Measurements from ENCODE around the gene SLC22A13.

Gene SLC22A13

DNA sequence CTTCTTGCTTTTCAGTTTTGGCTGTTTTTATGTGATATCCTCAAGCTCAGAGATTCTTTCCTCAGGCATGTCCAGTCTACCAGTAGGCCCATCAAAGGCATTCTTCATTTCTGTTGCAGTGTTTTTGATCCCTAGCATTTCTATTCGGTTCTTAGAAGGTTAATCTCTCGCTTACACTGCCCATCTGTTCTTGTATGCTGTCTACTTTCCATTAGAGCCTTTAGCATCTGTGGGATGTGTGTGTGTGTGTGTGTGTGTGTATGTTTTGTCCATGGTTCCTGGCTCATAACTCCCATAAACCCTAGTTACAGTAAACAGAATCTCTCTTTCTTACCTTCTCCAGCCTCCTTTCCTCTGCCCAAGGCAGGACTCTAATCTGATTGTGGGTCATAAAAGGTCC, 5.1 kb upstream of the SLC22A13 start:
- Histone ChIP-seq H3K4me3 (no peak overlapping the region), H3K27ac (no peak overlapping the region)
- TF ChIP-seq, protein P1, sequence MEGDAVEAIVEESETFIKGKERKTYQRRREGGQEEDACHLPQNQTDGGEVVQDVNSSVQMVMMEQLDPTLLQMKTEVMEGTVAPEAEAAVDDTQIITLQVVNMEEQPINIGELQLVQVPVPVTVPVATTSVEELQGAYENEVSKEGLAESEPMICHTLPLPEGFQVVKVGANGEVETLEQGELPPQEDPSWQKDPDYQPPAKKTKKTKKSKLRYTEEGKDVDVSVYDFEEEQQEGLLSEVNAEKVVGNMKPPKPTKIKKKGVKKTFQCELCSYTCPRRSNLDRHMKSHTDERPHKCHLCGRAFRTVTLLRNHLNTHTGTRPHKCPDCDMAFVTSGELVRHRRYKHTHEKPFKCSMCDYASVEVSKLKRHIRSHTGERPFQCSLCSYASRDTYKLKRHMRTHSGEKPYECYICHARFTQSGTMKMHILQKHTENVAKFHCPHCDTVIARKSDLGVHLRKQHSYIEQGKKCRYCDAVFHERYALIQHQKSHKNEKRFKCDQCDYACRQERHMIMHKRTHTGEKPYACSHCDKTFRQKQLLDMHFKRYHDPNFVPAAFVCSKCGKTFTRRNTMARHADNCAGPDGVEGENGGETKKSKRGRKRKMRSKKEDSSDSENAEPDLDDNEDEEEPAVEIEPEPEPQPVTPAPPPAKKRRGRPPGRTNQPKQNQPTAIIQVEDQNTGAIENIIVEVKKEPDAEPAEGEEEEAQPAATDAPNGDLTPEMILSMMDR (IDR thresholded peaks at IDR 0.05) = no peak
- no peak for DNase-seq (ENCODE audit: low spot score)

DNA sequence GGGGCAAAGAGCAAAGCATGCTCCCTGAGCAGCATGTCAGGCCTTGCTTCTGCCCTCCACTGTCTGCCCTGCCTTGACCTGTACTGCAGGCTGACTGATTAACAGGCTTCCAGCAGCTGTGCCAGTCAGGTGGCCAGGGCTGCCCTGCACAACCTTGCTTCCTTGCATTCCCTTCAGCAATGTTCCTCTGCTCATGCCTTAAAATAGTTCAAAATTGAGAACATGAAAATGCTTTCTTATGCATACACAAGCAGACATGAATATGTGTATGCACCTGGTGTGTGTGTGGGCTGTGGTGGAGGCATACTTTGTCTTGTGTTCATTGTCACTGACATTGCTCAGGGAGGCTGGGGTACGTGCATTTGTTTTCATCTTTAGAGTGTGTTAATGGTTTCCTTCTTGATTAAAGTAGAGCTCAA, 1.2 kb upstream of the SLC22A13 start:
- Histone ChIP-seq H3K27ac (no peak overlapping the region), H3K4me3 (no peak overlapping the region)
- DNase-seq (ENCODE audit: low spot score) = no peak
- TF ChIP-seq, protein P1 (IDR thresholded peaks at IDR 0.05) = no peak

- no peak overlapping the region for H3K27ac ChIP-seq
- H3K4me3 ChIP-seq = no peak overlapping the region
- DNase-seq (ENCODE audit: low spot score) = no peak
- TF ChIP-seq, protein P1 (IDR thresholded peaks at IDR 0.05) = no peak
Measured at GRCh38 chr3:38264779-38265178, 833 bp upstream of the SLC22A13 start.

DNA sequence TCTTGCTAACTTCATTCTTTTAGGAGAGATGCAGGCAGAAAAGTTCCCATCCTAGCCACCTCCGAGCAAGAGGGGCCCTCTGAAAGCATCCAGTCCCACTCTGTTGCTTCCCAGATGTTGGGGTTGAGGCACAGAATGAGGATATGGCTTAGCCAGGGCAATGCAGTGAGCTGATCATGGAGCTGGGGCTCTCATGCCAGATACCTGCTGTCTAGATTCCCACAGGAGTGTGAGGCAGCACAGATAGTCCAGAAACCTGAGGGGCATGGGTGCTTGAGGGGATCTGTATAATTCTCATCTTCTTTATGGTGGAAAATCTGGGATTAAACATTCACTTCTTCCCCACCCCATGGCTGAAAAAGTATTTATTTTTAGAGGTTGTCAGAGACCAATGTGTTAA, 1.2 kb downstream of the SLC22A13 start:
- Histone ChIP-seq H3K27ac (no peak overlapping the region), H3K4me3 (no peak overlapping the region)
- DNase-seq (ENCODE audit: low spot score) = no peak
- TF ChIP-seq, protein P1 (IDR thresholded peaks at IDR 0.05) = no peak

DNA sequence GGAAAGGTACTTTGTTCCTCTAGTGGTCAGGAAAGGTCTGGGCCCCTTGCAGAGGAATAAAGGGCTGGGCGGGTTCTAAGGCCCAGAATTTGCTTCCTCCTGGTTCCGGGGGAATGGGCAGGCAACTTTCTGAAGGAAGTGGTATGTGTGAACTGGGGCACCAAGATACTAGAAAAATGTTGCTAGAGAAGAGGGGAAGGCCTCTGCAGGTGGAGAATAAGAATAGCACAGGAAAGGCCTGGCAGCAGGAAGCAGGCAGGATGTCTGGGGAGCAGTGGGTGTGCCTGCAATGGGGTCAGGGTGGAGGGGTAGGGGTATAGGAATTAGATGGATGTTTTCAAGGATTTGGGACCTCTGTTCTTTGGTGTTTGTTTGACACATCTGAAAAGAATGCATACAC, 2.0 kb downstream of the SLC22A13 start:
- no peak overlapping the region for H3K4me3 ChIP-seq
- TF ChIP-seq, protein P1 (IDR thresholded peaks at IDR 0.05) = no peak
- no peak for DNase-seq (ENCODE audit: low spot score)
- H3K27ac ChIP-seq = no peak overlapping the region

GRCh38 chr3:38268087-38268486, 2.5 kb downstream of the SLC22A13 start:
- no peak for DNase-seq (ENCODE audit: low spot score)
- Histone ChIP-seq H3K4me3 (no peak overlapping the region), H3K27ac (no peak overlapping the region)
- TF ChIP-seq, protein P1 (IDR thresholded peaks at IDR 0.05) = no peak

- Histone ChIP-seq H3K4me3 (no peak overlapping the region), H3K27ac (no peak overlapping the region)
- no peak for DNase-seq (ENCODE audit: low spot score)
- TF ChIP-seq, protein P1 (IDR thresholded peaks at IDR 0.05) = no peak
Measured at GRCh38 chr3:38268522-38268921, 2.9 kb downstream of the SLC22A13 start.

All from coronary artery (tissue), 2 donors.